Measurements from ENCODE around the gene JAKMIP1.

Gene JAKMIP1

GRCh38 chr4:6114601-6115000 is 85.7 kb downstream of the JAKMIP1 start:
- DNase-seq, result no peak

GRCh38 chr4:6114181-6114580 is 86.2 kb downstream of the JAKMIP1 start:
- DNase-seq, result no peak

GRCh38 chr4:6113641-6114040 is 86.7 kb downstream of the JAKMIP1 start:
- no peak for DNase-seq

GRCh38 chr4:6112606-6113290 is 87.6 kb downstream of the JAKMIP1 start:
- DNase-seq, result no peak

GRCh38 chr4:6111354-6111960 is 88.9 kb downstream of the JAKMIP1 start:
- peak; percentile 87 for DNase-seq

GRCh38 chr4:6110681-6111353 is 89.5 kb downstream of the JAKMIP1 start:
- peak; percentile 80 for DNase-seq

GRCh38 chr4:6109842-6110560 is 90.3 kb downstream of the JAKMIP1 start:
- DNase-seq, result peak; percentile 81

- DNase-seq, result no peak
Measured at GRCh38 chr4:6107886-6108285, 92.5 kb downstream of the JAKMIP1 start.

GRCh38 chr4:6107114-6107791 is 93.1 kb downstream of the JAKMIP1 start:
- DNase-seq, result no peak

- DNase-seq, result no peak
Measured at GRCh38 chr4:6106156-6106555, 94.2 kb downstream of the JAKMIP1 start.

GRCh38 chr4:6105311-6105911 is 94.9 kb downstream of the JAKMIP1 start:
- DNase-seq, result no peak

GRCh38 chr4:6104541-6105130 is 95.7 kb downstream of the JAKMIP1 start:
- DNase-seq, result no peak

- no peak for DNase-seq
Measured at GRCh38 chr4:6097581-6097980, 102.8 kb downstream of the JAKMIP1 start.

GRCh38 chr4:6095897-6096296 is 104.5 kb downstream of the JAKMIP1 start:
- peak; percentile 59 for DNase-seq

- peak; percentile 61 for DNase-seq
Measured at GRCh38 chr4:6095023-6095752, 105.2 kb downstream of the JAKMIP1 start.

- no peak for DNase-seq
Measured at GRCh38 chr4:6093671-6094070, 106.7 kb downstream of the JAKMIP1 start.

GRCh38 chr4:6092971-6093370 is 107.4 kb downstream of the JAKMIP1 start:
- no peak for DNase-seq

GRCh38 chr4:6092131-6092530 is 108.2 kb downstream of the JAKMIP1 start:
- DNase-seq, result peak; percentile 65

GRCh38 chr4:6090931-6091330 is 109.4 kb downstream of the JAKMIP1 start:
- DNase-seq, result no peak

GRCh38 chr4:6088950-6089349 is 111.4 kb downstream of the JAKMIP1 start:
- no peak for DNase-seq

GRCh38 chr4:6087669-6088341 is 112.5 kb downstream of the JAKMIP1 start:
- peak; percentile 92 for DNase-seq

Measured in NCI-H69 (cell line).